ENCODE measurements around the gene ZDHHC12. TPM values are rescaled to one million over a fixed set of nuclear protein-coding genes. Genes with fewer than 3 reads are reported as not detected.

The ZDHHC12 gene
- total and polyA plus RNA-seq, 2 of the 8 experiments (the other 6 are each of a cell fraction or from before 2014, with no cell fraction given) = 35.0 to 93.8 TPM

- TF ChIP-seq CHD7 (IDR thresholded peaks at IDR 0.05; ENCODE audit: insufficient replicate concordance, low read length) (no peak), HDAC2 (IDR thresholded peaks at IDR 0.05; ENCODE audit: borderline replicate concordance in 1 of 2, low read depth in 2 of 2, low read length in 2 of 2) (0 out of 4 replicates have a peak, but pooled peaks of 1 of the 2 experiments have one; percentile 5), PHF8 (conservative IDR thresholded peaks at IDR 0.05; ENCODE audit: low read depth, low read length) (peak; percentile 28; the same call in 1 of the 2 replicates), CTBP2 (IDR thresholded peaks at IDR 0.05; ENCODE audit: borderline replicate concordance, insufficient read depth, insufficient read length, low read length) (no peak), EP300 (IDR thresholded peaks at IDR 0.05; ENCODE audit: borderline replicate concordance in 1 of 2, low read depth in 2 of 2, low read length in 2 of 2) (no peak), NANOG (IDR thresholded peaks at IDR 0.05; ENCODE audit: insufficient read depth, low read depth, low read length, poor library complexity, severe bottlenecking) (no peak), BACH1 (IDR thresholded peaks at IDR 0.05; ENCODE audit: low read length) (no peak), SP1 (IDR thresholded peaks at IDR 0.05; ENCODE audit: low read depth, low read length) (no peak)
These were observed 39.4 kb downstream of the ZDHHC12 start (continued) for GRCh38 chr9:128684325-128685199.

All from H1 (cell line).